ENCODE measurements around the gene DEFB132. TPM values are rescaled to one million over a fixed set of nuclear protein-coding genes. Genes with fewer than 3 reads are reported as not detected.

Gene DEFB132
- total RNA-seq, 1 donor from 2014 or later, result not detected

GRCh38 chr20:258269-258858, 840 bp downstream of the DEFB132 start:
- intact Hi-C loops (cut with DNase I), result no loop called here
- no peak for ATAC-seq
- DNase-seq (ENCODE audit: missing footprints), result no peak

GRCh38 chr20:258963-259362, 1.4 kb downstream of the DEFB132 start:
- DNase-seq (ENCODE audit: missing footprints), result no peak
- intact Hi-C loops (cut with DNase I), result no loop called here
- no peak for ATAC-seq

GRCh38 chr20:259981-260380, 2.5 kb downstream of the DEFB132 start:
- DNase-seq (ENCODE audit: missing footprints), result no peak
- intact Hi-C loops (cut with DNase I), result no loop called here
- ATAC-seq, result no peak

GRCh38 chr20:263701-264100, 6.2 kb downstream of the DEFB132 start:
- intact Hi-C loops (cut with DNase I), result no loop called here
- no peak for DNase-seq (ENCODE audit: missing footprints)
- no peak for ATAC-seq

GRCh38 chr20:266596-267562, 9.4 kb downstream of the DEFB132 start:
- intact Hi-C loops (cut with DNase I), result no loop called here
- peak; percentile 93 for ATAC-seq

GRCh38 chr20:270517-270916, 13.0 kb downstream of the DEFB132 start:
- no peak for DNase-seq (ENCODE audit: missing footprints)
- intact Hi-C loops (cut with DNase I), result no loop called here
- no peak for ATAC-seq

More at GRCh38 chr20:266596-267562, 9.4 kb downstream of the DEFB132 start:
- peak; percentile 92 for DNase-seq (ENCODE audit: missing footprints)

GRCh38 chr20:271069-271468, 13.5 kb downstream of the DEFB132 start:
- intact Hi-C loops (cut with DNase I), result no loop called here
- DNase-seq (ENCODE audit: missing footprints) (no peak), ATAC-seq (no peak)

GRCh38 chr20:271528-271927, 14.0 kb downstream of the DEFB132 start:
- intact Hi-C loops (cut with DNase I), result no loop called here
- no peak for ATAC-seq
- no peak for DNase-seq (ENCODE audit: missing footprints)

GRCh38 chr20:272718-273117, 15.2 kb downstream of the DEFB132 start:
- DNase-seq (ENCODE audit: missing footprints) (no peak), ATAC-seq (no peak)
- intact Hi-C loops (cut with DNase I), result no loop called here

GRCh38 chr20:273884-274283, 16.4 kb downstream of the DEFB132 start:
- intact Hi-C loops (cut with DNase I), result no loop called here
- DNase-seq (ENCODE audit: missing footprints) (no peak), ATAC-seq (no peak)

GRCh38 chr20:275791-276190, 18.3 kb downstream of the DEFB132 start:
- DNase-seq (ENCODE audit: missing footprints) (no peak), ATAC-seq (no peak)
- intact Hi-C loops (cut with DNase I), result loop anchor here (5.0 kb wide), 1 partner anchor 52 kb away; the partner anchor contains the start of gene SOX12

- no peak for DNase-seq (ENCODE audit: missing footprints)
- ATAC-seq, result no peak
- intact Hi-C loops (cut with DNase I), result loop anchor here (5.0 kb wide), 1 partner anchor 50 kb away; the partner anchor contains the start of gene SOX12
Observed at GRCh38 chr20:276620-277495, 19.3 kb downstream of the DEFB132 start.

- ATAC-seq, result no peak
- intact Hi-C loops (cut with DNase I), result loop anchor here (5.0 kb wide), 1 partner anchor 50 kb away; the partner anchor contains the start of gene SOX12
- no peak for DNase-seq (ENCODE audit: missing footprints)
Observed at GRCh38 chr20:277496-277781, 19.9 kb downstream of the DEFB132 start.

GRCh38 chr20:278181-278580, 20.7 kb downstream of the DEFB132 start:
- DNase-seq (ENCODE audit: missing footprints), result no peak
- intact Hi-C loops (cut with DNase I), result loop anchor here (5.0 kb wide), 1 partner anchor 49 kb away; the partner anchor contains the start of gene SOX12
- ATAC-seq, result no peak

- intact Hi-C loops (cut with DNase I), result loop anchor here (5.0 kb wide), 1 partner anchor 48 kb away; the partner anchor contains the start of gene SOX12
- DNase-seq (ENCODE audit: missing footprints) (peak; percentile 75), ATAC-seq (peak; percentile 60)
Observed at GRCh38 chr20:278607-279571, 21.4 kb downstream of the DEFB132 start.

GRCh38 chr20:284172-284571, 26.6 kb downstream of the DEFB132 start:
- intact Hi-C loops (cut with DNase I), result no loop called here
- no peak for DNase-seq (ENCODE audit: missing footprints)
- no peak for ATAC-seq

- DNase-seq (ENCODE audit: missing footprints) (no peak), ATAC-seq (no peak)
- intact Hi-C loops (cut with DNase I), result no loop called here
Observed at GRCh38 chr20:286508-286907, 29.0 kb downstream of the DEFB132 start.
